OCI-LY1 (cell line): ENCODE measurements around the gene CATSPERD.

Experiments used
- H2AFZ ChIP-seq: fragments of 200-600 bp; sonication (generic), shearing (Covaris generic); 2 replicates; pipeline ENCODE4 v1.6.0; 2014; ENCODE audit warnings: antibody characterized with exemption, mild to moderate bottlenecking, low read length
- H3F3A ChIP-seq: fragments of 200-600 bp; sonication (generic), shearing (Covaris generic); 2 replicates; pipeline ENCODE4 v1.6.0; 2014; ENCODE audit warnings: mild to moderate bottlenecking, antibody characterized with exemption, low read length, moderate library complexity; ENCODE audit not compliant: insufficient read depth
- H3K27ac ChIP-seq: fragments of 200-600 bp; sonication (generic); 2 replicates; pipeline ENCODE4 v1.5.1; 2014; ENCODE audit warnings: low read length, mixed run types, mild to moderate bottlenecking, low read depth; ENCODE audit not compliant: poor library complexity, severe bottlenecking
- H3K27me3 ChIP-seq: fragments of 200-600 bp; sonication (generic); 2 replicates; pipeline ENCODE4 v1.6.0; 2014; ENCODE audit warnings: antibody characterized with exemption, mild to moderate bottlenecking, low read length, moderate library complexity; ENCODE audit not compliant: insufficient read depth
- H3K36me3 ChIP-seq: fragments of 200-600 bp; sonication (generic); 2 replicates; pipeline ENCODE4 v1.6.1; 2014; ENCODE audit warnings: mild to moderate bottlenecking, antibody characterized with exemption, low read length, moderate library complexity, mixed read lengths; ENCODE audit not compliant: insufficient read depth
- H3K4me1 ChIP-seq: fragments of 200-600 bp; sonication (generic); 2 replicates; pipeline ENCODE4 v1.5.1; 2014; ENCODE audit warnings: mild to moderate bottlenecking, low read length, moderate library complexity; ENCODE audit not compliant: insufficient read depth, severe bottlenecking
- H3K4me2 ChIP-seq: fragments of 200-600 bp; sonication (generic), shearing (Covaris generic); 2 replicates; pipeline ENCODE4 v1.6.1; 2014; ENCODE audit warnings: low read length
- H3K4me3 ChIP-seq: fragments of 200-600 bp; sonication (generic); 2 replicates; pipeline ENCODE4 v1.5.1; 2014; ENCODE audit warnings: low read length, low read depth, mild to moderate bottlenecking, mixed read lengths; ENCODE audit not compliant: poor library complexity, severe bottlenecking
- H3K79me2 ChIP-seq: fragments of 200-600 bp; shearing (Covaris generic); 2 replicates; pipeline ENCODE4 v1.6.1; 2016; ENCODE audit warnings: mixed run types, low read length, mixed read lengths; ENCODE audit not compliant: insufficient read depth
- H3K9ac ChIP-seq: fragments of 200-600 bp; sonication (generic), shearing (Covaris generic); 2 replicates; pipeline ENCODE4 v1.6.1; 2014; ENCODE audit warnings: mild to moderate bottlenecking, low read length, mixed read lengths
- H3K9me2 ChIP-seq: fragments of 200-600 bp; sonication (generic), shearing (Covaris generic); 2 replicates; pipeline ENCODE4 v1.6.1; 2014; ENCODE audit warnings: low read depth, mild to moderate bottlenecking, low read length, mixed read lengths
- H3K9me3 ChIP-seq: fragments of 200-600 bp; shearing (Covaris generic); 2 replicates; pipeline ENCODE4 v1.6.1; 2014; ENCODE audit warnings: low read length, mixed read lengths
- H4K20me1 ChIP-seq: fragments of 200-600 bp; sonication (generic), shearing (Covaris generic); 2 replicates; pipeline ENCODE4 v1.6.0; 2016; ENCODE audit warnings: mild to moderate bottlenecking, low read length; ENCODE audit not compliant: insufficient read depth
- CTCF ChIP-seq: fragments of 200-600 bp; sonication (generic), shearing (Covaris generic); IDR thresholded peaks from 2 replicates; pipeline ENCODE4 v1.5.1; 2017; ENCODE audit warnings: mild to moderate bottlenecking, antibody characterized with exemption, low read length, moderate library complexity, mixed read lengths
- EZH2 ChIP-seq: fragments of 200-600 bp; sonication (generic), shearing (Covaris generic); IDR thresholded peaks from 2 replicates; pipeline ENCODE4 v1.8.0; 2017; ENCODE audit warnings: borderline replicate concordance, mixed run types, mild to moderate bottlenecking, antibody characterized with exemption, low read length, moderate library complexity, mixed read lengths

Gene CATSPERD

DNA sequence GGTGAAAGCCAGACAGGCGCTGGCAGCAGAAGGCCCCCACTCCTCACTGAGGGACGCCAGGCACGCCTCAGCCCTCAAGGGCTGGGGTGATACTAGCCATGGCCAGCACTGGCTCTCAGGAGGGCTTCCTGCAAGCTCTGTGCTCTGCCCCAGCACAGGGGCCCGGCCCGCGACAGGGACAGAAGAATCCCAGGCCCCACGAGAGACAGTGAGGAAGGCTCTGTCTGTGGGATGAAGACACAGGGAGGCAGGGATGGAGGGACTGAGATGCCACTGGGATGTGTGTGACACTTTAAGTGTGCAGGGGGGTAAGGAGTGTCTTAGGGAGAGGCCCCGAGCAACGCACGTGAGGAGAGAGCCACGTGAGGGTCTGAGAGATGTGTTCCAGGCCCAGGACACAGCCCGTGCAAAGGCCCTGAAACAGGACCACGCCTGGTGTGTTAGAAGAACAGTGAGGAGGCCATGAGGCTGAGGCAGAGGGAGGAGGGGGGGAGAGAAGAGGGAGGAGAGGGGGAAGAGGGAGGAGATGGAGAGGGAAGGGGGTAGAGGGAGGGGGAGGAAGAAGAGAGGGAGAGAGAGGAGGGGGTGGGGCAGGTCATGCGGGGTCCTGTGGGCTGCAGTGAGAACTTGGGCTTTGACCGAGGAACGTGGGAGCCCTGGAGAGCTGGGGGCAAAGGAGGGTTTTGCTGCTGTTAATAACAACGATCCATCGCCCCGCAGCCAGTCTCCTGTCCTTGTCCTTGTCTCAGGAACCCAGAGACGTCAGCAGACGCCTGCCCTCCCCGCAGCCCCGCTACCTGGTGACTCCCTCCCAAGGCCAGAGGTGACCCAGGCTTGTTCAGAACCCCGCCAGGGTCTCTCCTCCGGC is 23.2 kb upstream of the CATSPERD start:
- Histone ChIP-seq H3K27ac (peak overlapping the region; percentile 41), H2AFZ (no peak overlapping the region)

GRCh38 chr19:5697890-5698634 is 22.4 kb upstream of the CATSPERD start:
- Histone ChIP-seq H3K36me3 (peaks cover 79% of the 10 kb centered on the region), H3K9ac (no peak overlapping the region), H4K20me1 (no peaks in the 10 kb centered on the region), H3K9me3 (no peaks in the 10 kb centered on the region), H3K4me3 (no peak overlapping the region), H3K79me2 (peaks cover 3% of the 10 kb centered on the region; the same call in 1 of the 2 replicates), H2AFZ (no peak overlapping the region), H3K27ac (peak overlapping the region; percentile 68), H3K4me1 (peaks cover 36% of the 10 kb centered on the region), H3F3A (no peaks in the 10 kb centered on the region), H3K27me3 (no peaks in the 10 kb centered on the region), H3K9me2 (no peaks in the 10 kb centered on the region), H3K4me2 (no peak overlapping the region)
- TF ChIP-seq CTCF (no peak), EZH2 (no peak)

More for the DNA sequence above, 23.2 kb upstream of the CATSPERD start:
- Histone ChIP-seq H3K9ac (no peak overlapping the region), H4K20me1 (no peaks in the 10 kb centered on the region), H3K4me2 (no peak overlapping the region), H3K4me3 (no peak overlapping the region), H3K9me2 (no peaks in the 10 kb centered on the region), H3K4me1 (peaks cover 44% of the 10 kb centered on the region), H3K36me3 (peaks cover 84% of the 10 kb centered on the region), H3K9me3 (no peaks in the 10 kb centered on the region), H3F3A (no peaks in the 10 kb centered on the region), H3K27me3 (no peaks in the 10 kb centered on the region), H3K79me2 (peaks cover 11% of the 10 kb centered on the region; the same call in 1 of the 2 replicates)
- no peak for TF ChIP-seq EZH2
- no peak for TF ChIP-seq CTCF

GRCh38 chr19:5698635-5699422 is 21.6 kb upstream of the CATSPERD start:
- Histone ChIP-seq H3K9me2 (no peaks in the 10 kb centered on the region), H3K79me2 (no peaks in the 10 kb centered on the region), H3K27ac (peak overlapping the region; percentile 68), H2AFZ (no peak overlapping the region), H3K36me3 (peaks cover 79% of the 10 kb centered on the region), H3K4me1 (peaks cover 30% of the 10 kb centered on the region), H3F3A (no peaks in the 10 kb centered on the region), H4K20me1 (no peaks in the 10 kb centered on the region), H3K27me3 (no peaks in the 10 kb centered on the region), H3K9me3 (no peaks in the 10 kb centered on the region), H3K4me2 (peak overlapping the region; percentile 1; the same call in 1 of the 2 replicates), H3K4me3 (no peak overlapping the region), H3K9ac (no peak overlapping the region)
- TF ChIP-seq EZH2 (no peak), CTCF (no peak)
